SH-SY5Y (cell line): Measurements from ENCODE around the gene CPA2.

Experiments used
- GATA2 ChIP-seq: IDR thresholded peaks from 2 replicates; pipeline ENCODE4 v1.6.1; 2011; ENCODE audit warnings: mild to moderate bottlenecking, low read depth, low read length
- GATA3 ChIP-seq: IDR thresholded peaks from 2 replicates; pipeline ENCODE4 v1.6.1; 2011; ENCODE audit warnings: low read depth, mild to moderate bottlenecking, low read length, moderate library complexity

DNA sequence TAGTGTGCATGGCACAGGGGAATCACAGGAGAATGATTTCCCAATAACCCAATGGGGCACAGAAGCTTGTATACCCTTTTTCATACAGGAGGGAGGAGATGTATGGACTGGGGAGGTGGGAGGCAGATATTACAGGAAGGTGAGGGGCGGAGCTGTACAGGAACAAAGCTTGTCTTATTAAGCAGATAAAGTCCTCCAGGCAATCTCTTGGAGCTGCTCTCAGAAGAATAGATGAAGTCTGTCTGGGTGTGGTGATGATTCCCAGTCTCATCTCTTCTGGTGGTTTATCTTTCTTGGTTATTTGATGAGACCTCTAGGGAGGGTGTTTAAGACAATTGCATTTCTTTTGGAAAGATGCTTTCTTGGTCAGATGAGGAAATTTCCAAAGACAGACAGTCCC, 52.9 kb downstream of the CPA2 start:
- TF ChIP-seq GATA3 (no peak), GATA2 (no peak)
